Neuronal stem cell (in vitro differentiated cells): ENCODE measurements around the gene FST.

Experiments
- DNase-seq: peaks from one replicate; pipeline ENCODE4 v3.0.0-alpha.2; 2013; ENCODE audit warnings: low spot score
- H2AFZ ChIP-seq: one replicate; pipeline ENCODE4 v1.6.1; 2013; ENCODE audit warnings: mild to moderate bottlenecking, low read length, inconsistent platforms
- H2AK5ac ChIP-seq: 2 replicates; pipeline ENCODE4 v1.6.1; 2013; ENCODE audit warnings: low read depth, mild to moderate bottlenecking, inconsistent platforms, low read length, moderate library complexity, mixed read lengths
- H2BK120ac ChIP-seq: 2 replicates; pipeline ENCODE4 v1.6.1; 2013; ENCODE audit warnings: low read depth, mild to moderate bottlenecking, inconsistent platforms, low read length, moderate library complexity, mixed read lengths
- H2BK12ac ChIP-seq: one replicate; pipeline ENCODE4 v1.6.1; 2013; ENCODE audit warnings: low read length, inconsistent platforms
- H2BK15ac ChIP-seq: 2 replicates; pipeline ENCODE4 v1.6.1; 2013; ENCODE audit warnings: mild to moderate bottlenecking, low read length, inconsistent platforms, mixed read lengths
- H2BK5ac ChIP-seq: one replicate; pipeline ENCODE4 v1.6.1; 2013; ENCODE audit warnings: inconsistent platforms, mild to moderate bottlenecking, low read length, moderate library complexity
- H3K14ac ChIP-seq: one replicate; pipeline ENCODE4 v1.6.1; 2013; ENCODE audit warnings: low read length, inconsistent platforms
- H3K18ac ChIP-seq: 2 replicates; pipeline ENCODE4 v1.6.1; 2013; ENCODE audit warnings: low read length, inconsistent platforms
- H3K23ac ChIP-seq: 2 replicates; pipeline ENCODE4 v1.6.1; 2013; ENCODE audit warnings: low read depth, mild to moderate bottlenecking, mixed read lengths, low read length, inconsistent platforms; ENCODE audit not compliant: poor library complexity
- H3K27ac ChIP-seq: replicated peaks from 3 replicates; pipeline ENCODE4 v1.5.1; 2013; ENCODE audit warnings: low read length, inconsistent platforms
- H3K27me3 ChIP-seq, 3 experiments: 2 replicates each; pipeline ENCODE4 v1.6.1; 2013; ENCODE audit warnings: low read length in 3 of 3, mild to moderate bottlenecking in 2 of 3, inconsistent platforms in 1 of 3, low read depth in 1 of 3, mixed read lengths in 1 of 3, moderate library complexity in 1 of 3; ENCODE audit not compliant: control insufficient read depth in 3 of 3, insufficient read depth in 3 of 3
- H3K36me3 ChIP-seq, 2 donors: replicated peaks in 1 of 2; 2 replicates each; pipeline ENCODE4 v1.6.1; 2013; ENCODE audit warnings: low read length in 2 of 2; ENCODE audit not compliant: control insufficient read depth in 2 of 2, insufficient read depth in 2 of 2
- H3K4ac ChIP-seq: 2 replicates; pipeline ENCODE4 v1.6.1; 2013; ENCODE audit warnings: inconsistent platforms, mild to moderate bottlenecking, low read length, moderate library complexity
- H3K4me1 ChIP-seq, 2 donors: 1 replicate in 1 of 2; 2 replicates in 1 of 2; pipeline ENCODE4 v1.6.1; 2013; ENCODE audit warnings: low read length in 2 of 2, low read depth in 1 of 2; ENCODE audit not compliant: control insufficient read depth in 2 of 2, insufficient read depth in 1 of 2
- H3K4me2 ChIP-seq: one replicate; pipeline ENCODE4 v1.6.1; 2013; ENCODE audit warnings: mild to moderate bottlenecking, low read length, inconsistent platforms; ENCODE audit not compliant: insufficient read depth, poor library complexity, severe bottlenecking
- H3K4me3 ChIP-seq, 2 donors: 2 replicates each; pipeline ENCODE4 v1.5.1; 2013; ENCODE audit warnings: low read length in 2 of 2, mild to moderate bottlenecking in 2 of 2, inconsistent platforms in 1 of 2, moderate library complexity in 1 of 2
- H3K79me1 ChIP-seq: one replicate; pipeline ENCODE4 v1.6.1; 2013; ENCODE audit warnings: low read depth, mild to moderate bottlenecking, inconsistent platforms, low read length, moderate library complexity
- H3K9ac ChIP-seq: one replicate; pipeline ENCODE4 v1.6.1; 2013; ENCODE audit warnings: mild to moderate bottlenecking, low read depth, low read length, inconsistent platforms; ENCODE audit not compliant: poor library complexity
- H3K9me3 ChIP-seq, 2 donors: replicated peaks in 1 of 2; 2 replicates each; pipeline versions ENCODE3 to v1.6.1; 2013; ENCODE audit warnings: low read length in 2 of 2, mild to moderate bottlenecking in 2 of 2, inconsistent platforms in 1 of 2, low read depth in 1 of 2, mixed read lengths in 1 of 2, moderate library complexity in 1 of 2; ENCODE audit not compliant: control insufficient read depth in 2 of 2, insufficient read depth in 1 of 2
- H4K8ac ChIP-seq: one replicate; pipeline ENCODE4 v1.6.1; 2013; ENCODE audit warnings: low read depth, mild to moderate bottlenecking, inconsistent platforms, low read length, moderate library complexity
- H4K91ac ChIP-seq: one replicate; pipeline ENCODE4 v1.6.1; 2013; ENCODE audit warnings: low read length, low read depth, mild to moderate bottlenecking, inconsistent platforms; ENCODE audit not compliant: poor library complexity
- WGBS, 2 donors: extraction: QIAGEN DNeasy Blood & Tissue Kit; methylation state at CpG; one replicate each; pipeline ENCODE4 v1.1.7; 2013; ENCODE audit warnings: missing lambda C conversion rate in 2 of 2, mixed read lengths in 1 of 2; ENCODE audit not compliant: insufficient read length in 2 of 2, insufficient replicate concordance in 1 of 2; ENCODE audit errors: extremely low coverage in 2 of 2; 5-methylcytosine and 5-hydroxymethylcytosine counted together

Gene FST

GRCh38 chr5:53479045-53479589 is 1.3 kb upstream of the FST start:
- H3K23ac ChIP-seq: no peak overlapping the region
- H3K4ac ChIP-seq: no peak overlapping the region
- H4K91ac ChIP-seq: no peak overlapping the region
- H2AK5ac ChIP-seq: no peak overlapping the region
- no peak overlapping the region for H2BK15ac ChIP-seq
- WGBS, 2 donors: no CpG with 5 or more reads among the region's 15 CpGs
- peak overlapping the region; percentile 95 for H3K4me2 ChIP-seq
- H3K27me3 ChIP-seq: peaks cover 0 to 3% (median 0%) of the 10 kb centered on the region in 3 experiments
- no peaks in the 10 kb centered on the region for H3K9me3 ChIP-seq
- H3K27ac ChIP-seq: peak overlapping the region; percentile 75
- H2BK120ac ChIP-seq: no peak overlapping the region
- no peak overlapping the region for H3K9ac ChIP-seq
- no peaks in the 10 kb centered on the region for H3K79me1 ChIP-seq
- H2BK12ac ChIP-seq: no peak overlapping the region
- peak overlapping the region; percentile 97 for H2AFZ ChIP-seq
- H3K36me3 ChIP-seq: peaks cover 1 to 15% of the 10 kb centered on the region in 2 donors
- H3K4me3 ChIP-seq: peak overlapping the region; percentile 66 to 90
- no peak overlapping the region for H2BK5ac ChIP-seq
- DNase-seq: no peak
- H3K14ac ChIP-seq: no peak overlapping the region
- H3K18ac ChIP-seq: no peak overlapping the region
- H4K8ac ChIP-seq: no peak overlapping the region
- peaks cover 2 to 5% of the 10 kb centered on the region in 2 donors for H3K4me1 ChIP-seq

GRCh38 chr5:53479590-53480415 is 626 bp upstream of the FST start:
- Histone ChIP-seq H3K27ac (peak overlapping the region; percentile 70), H2AFZ (peak overlapping the region; percentile 97)
- peak; percentile 61 for DNase-seq

GRCh38 chr5:53481159-53481886 is 894 bp downstream of the FST start:
- peak overlapping the region; percentile 95 for H3K4me2 ChIP-seq
- peaks cover 7 to 37% of the 10 kb centered on the region in 2 donors for H3K36me3 ChIP-seq
- H3K4ac ChIP-seq: no peak overlapping the region
- H2BK15ac ChIP-seq: no peak overlapping the region
- H2AFZ ChIP-seq: peak overlapping the region; percentile 97
- no peak overlapping the region for H3K27ac ChIP-seq
- no peak overlapping the region for H3K14ac ChIP-seq
- DNase-seq: no peak
- no peak overlapping the region for H2BK120ac ChIP-seq
- H3K79me1 ChIP-seq: no peaks in the 10 kb centered on the region
- H3K18ac ChIP-seq: no peak overlapping the region
- H2BK5ac ChIP-seq: no peak overlapping the region
- H3K9ac ChIP-seq: peak overlapping the region; percentile 50
- H3K4me3 ChIP-seq: peak overlapping the region; percentile 66 to 90
- no peak overlapping the region for H4K91ac ChIP-seq
- no peak overlapping the region for H3K23ac ChIP-seq
- no peak overlapping the region for H2BK12ac ChIP-seq
- no peaks in the 10 kb centered on the region for H3K9me3 ChIP-seq
- peaks cover 0 to 3% (median 0%) of the 10 kb centered on the region in 3 experiments for H3K27me3 ChIP-seq
- H2AK5ac ChIP-seq: no peak overlapping the region
- H4K8ac ChIP-seq: no peak overlapping the region
- WGBS, 2 donors: no CpG with 5 or more reads among the region's 7 CpGs
- H3K4me1 ChIP-seq: peaks cover 2 to 5% of the 10 kb centered on the region in 2 donors

More at GRCh38 chr5:53479590-53480415, 626 bp upstream of the FST start:
- peaks cover 0 to 3% (median 0%) of the 10 kb centered on the region in 3 experiments for H3K27me3 ChIP-seq
- no peak overlapping the region for H3K14ac ChIP-seq
- peaks cover 2 to 5% of the 10 kb centered on the region in 2 donors for H3K4me1 ChIP-seq
- peak overlapping the region; percentile 52 for H3K9ac ChIP-seq
- H2BK120ac ChIP-seq: peak overlapping the region; percentile 89
- no CpG with 5 or more reads among the region's 81 CpGs for WGBS, 2 donors
- peak overlapping the region; percentile 94 for H2BK5ac ChIP-seq
- H2BK12ac ChIP-seq: no peak overlapping the region
- peak overlapping the region; percentile 93 for H3K18ac ChIP-seq
- no peak overlapping the region for H4K91ac ChIP-seq
- no peak overlapping the region for H4K8ac ChIP-seq
- H3K4ac ChIP-seq: no peak overlapping the region
- no peaks in the 10 kb centered on the region for H3K9me3 ChIP-seq
- no peak overlapping the region for H2AK5ac ChIP-seq
- peak overlapping the region; percentile 66 to 90 for H3K4me3 ChIP-seq
- H3K36me3 ChIP-seq: peaks cover 3 to 22% of the 10 kb centered on the region in 2 donors
- peak overlapping the region; percentile 43 for H2BK15ac ChIP-seq
- H3K79me1 ChIP-seq: no peaks in the 10 kb centered on the region
- no peak overlapping the region for H3K23ac ChIP-seq
- peak overlapping the region; percentile 95 for H3K4me2 ChIP-seq
